Kidney (tissue), 14 donors: Measurements from ENCODE around the gene RNF11. TPM values are rescaled to one million over a fixed set of nuclear protein-coding genes. Genes with fewer than 3 reads are reported as not detected.

Source experiments
- DNase-seq, 5 donors: peaks; one replicate each; pipeline ENCODE4 v3.0.0-alpha.2; 2013 to 2020
- FAIRE-seq: peaks from 2 replicates; lab custom pipeline; 2012; peaks lifted over from hg19 to GRCh38; lab: Jason Lieb, UNC
- H3K27ac ChIP-seq, 2 donors: one replicate each; pipeline ENCODE4 v1.7.0; 2013; ENCODE audit warnings: low read depth in 2 of 2, low read length in 2 of 2, inconsistent platforms in 1 of 2
- H3K27me3 ChIP-seq: one replicate; pipeline ENCODE4 v1.7.1; 2013; ENCODE audit warnings: low read length, inconsistent platforms; ENCODE audit not compliant: control insufficient read depth, insufficient read depth
- H3K36me3 ChIP-seq, 3 donors: one replicate each; pipeline versions ENCODE4 v1.7.0 to v1.7.1; 2013; ENCODE audit warnings: low read length in 3 of 3, control low read depth in 1 of 3, inconsistent platforms in 1 of 3; ENCODE audit not compliant: insufficient read depth in 3 of 3, control insufficient read depth in 2 of 3
- H3K4me1 ChIP-seq, 3 donors: one replicate each; pipeline versions ENCODE4 v1.7.0 to v1.7.1; 2013; ENCODE audit warnings: low read length in 3 of 3, inconsistent platforms in 1 of 3, low read depth in 1 of 3; ENCODE audit not compliant: control insufficient read depth in 2 of 3, insufficient read depth in 2 of 3
- H3K4me3 ChIP-seq, 3 donors: one replicate each; pipeline versions ENCODE4 v1.7.0 to v1.8.1; 2013; ENCODE audit warnings: low read length in 3 of 3, control low read depth in 1 of 3, inconsistent platforms in 1 of 3
- H3K9ac ChIP-seq, 3 donors: one replicate each; pipeline versions ENCODE4 v1.7.0 to v1.7.1; 2013; ENCODE audit warnings: low read length in 3 of 3, control low read depth in 1 of 3, inconsistent platforms in 1 of 3
- H3K9me3 ChIP-seq, 3 donors: one replicate each; pipeline versions ENCODE4 v1.7.0 to v1.7.1; 2013; ENCODE audit warnings: low read length in 3 of 3, control low read depth in 1 of 3, inconsistent platforms in 1 of 3; ENCODE audit not compliant: control insufficient read depth in 2 of 3, insufficient read depth in 1 of 3
- CTCF ChIP-seq: IDR thresholded peaks from 3 replicates; pipeline ENCODE4 v1.5.1; 2012; ENCODE audit warnings: mild to moderate bottlenecking, moderate library complexity, borderline replicate concordance; ENCODE audit not compliant: insufficient read depth; ENCODE audit errors: extremely low read depth
- intact Hi-C: fragments of 100-400 bp; cut with DNase I; formaldehyde crosslinking; loops from one replicate; pipeline ENCODE4 v1.11.1; 2022
- polyA plus RNA-seq: library from polyadenylated mRNA; stranded (reverse); fragments of 350-450 nt; fragmentation: Illumina TruSeq; extraction: RNeasy Lipid Tissue Mini Kit (QIAGEN cat#74804); gene quantifications from one replicate; pipeline ENCODE4 v1.2.3, GENCODE V29; 2014; ENCODE audit warnings: low read depth, low replicate concordance; ENCODE audit not compliant: insufficient read depth
- total RNA-seq: library from RNA; stranded (reverse); fragmentation: NEBNext Ultra II Directional; extraction: Animal tissue kit (Norgen Biotek cat#: 25700); gene quantifications from one replicate; pipeline ENCODE4 v1.2.1, GENCODE V29; 2021
- donor health status: control.
- donor health status: control.
- donor health status: control.
- donor health status: control.
- donor health status: control.
- donor health status: DM: yes; HTN: yes; CAD: no.
- donor health status: Normal renal cell carcinoma (clear cell type).

RNF11 gene
- total and polyA plus RNA-seq, 2 donors from 2014 or later, result 62.5 to 105 TPM

GRCh38 chr1:51234721-51235425, 1.2 kb upstream of the RNF11 start:
- H3K27ac ChIP-seq, result peak overlapping the region; percentile 90 to 97
- H3K4me3 ChIP-seq, result peak overlapping the region in 2 of 3 donors; percentile 21 to 99
- intact Hi-C loops, result no loop called here
- H3K27me3 ChIP-seq, result no peaks in the 10 kb centered on the region
- peaks cover 4 to 11% (median 8%) of the 10 kb centered on the region in 3 donors for H3K4me1 ChIP-seq
- FAIRE-seq (no peak), DNase-seq (peak; percentile 50 to 88 (median 69))
- no peaks in the 10 kb centered on the region for H3K36me3 ChIP-seq
- peak overlapping the region in 1 of 3 donors; percentile 100 for H3K9ac ChIP-seq
- no peak for TF ChIP-seq CTCF
- H3K9me3 ChIP-seq, result no peaks in the 10 kb centered on the region

- peak overlapping the region; percentile 90 to 99 (median 99) for H3K4me3 ChIP-seq
- no peak for TF ChIP-seq CTCF
- peak overlapping the region; percentile 82 to 99 (median 98) for H3K9ac ChIP-seq
- intact Hi-C loops, result no loop called here
- DNase-seq (peak; percentile 56 to 87 (median 84)), FAIRE-seq (no peak)
- no peaks in the 10 kb centered on the region for H3K9me3 ChIP-seq
- peak overlapping the region; percentile 95 to 97 for H3K27ac ChIP-seq
- no peaks in the 10 kb centered on the region for H3K36me3 ChIP-seq
- H3K4me1 ChIP-seq, result peaks cover 4 to 15% (median 12%) of the 10 kb centered on the region in 3 donors
- no peaks in the 10 kb centered on the region for H3K27me3 ChIP-seq
Observed at GRCh38 chr1:51236531-51237350, 668 bp downstream of the RNF11 start.

GRCh38 chr1:51237351-51238033, 1.4 kb downstream of the RNF11 start:
- Histone ChIP-seq H3K4me3 (peak overlapping the region; percentile 90 to 99 (median 99)), H3K27me3 (no peaks in the 10 kb centered on the region), H3K4me1 (peaks cover 4 to 16% (median 12%) of the 10 kb centered on the region in 3 donors), H3K9ac (peak overlapping the region; percentile 82 to 99 (median 98)), H3K27ac (peak overlapping the region; percentile 95 to 97), H3K36me3 (no peaks in the 10 kb centered on the region), H3K9me3 (no peaks in the 10 kb centered on the region)
- no peak for FAIRE-seq
- peak in 1 of 5 donors; percentile 47 for DNase-seq
- intact Hi-C loops, result no loop called here
- no peak for TF ChIP-seq CTCF
